Smooth muscle cell of the umbilical artery (primary cell): Measurements from ENCODE around the gene RSKR. TPM values are rescaled to one million over a fixed set of nuclear protein-coding genes. Genes with fewer than 3 reads are reported as not detected.

Experiments
- total RNA-seq: library from RNA; depleted of rRNA; stranded (reverse); fragments of >200 nt; gene quantifications from 2 replicates; pipeline ENCODE4 v1.2.3, GENCODE V29; 2014

The RSKR gene, protein sequence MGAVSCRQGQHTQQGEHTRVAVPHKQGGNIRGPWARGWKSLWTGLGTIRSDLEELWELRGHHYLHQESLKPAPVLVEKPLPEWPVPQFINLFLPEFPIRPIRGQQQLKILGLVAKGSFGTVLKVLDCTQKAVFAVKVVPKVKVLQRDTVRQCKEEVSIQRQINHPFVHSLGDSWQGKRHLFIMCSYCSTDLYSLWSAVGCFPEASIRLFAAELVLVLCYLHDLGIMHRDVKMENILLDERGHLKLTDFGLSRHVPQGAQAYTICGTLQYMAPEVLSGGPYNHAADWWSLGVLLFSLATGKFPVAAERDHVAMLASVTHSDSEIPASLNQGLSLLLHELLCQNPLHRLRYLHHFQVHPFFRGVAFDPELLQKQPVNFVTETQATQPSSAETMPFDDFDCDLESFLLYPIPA
- total RNA-seq, result 7.7 and 13.2 TPM in 2 replicates

GRCh38 chr17:28613931-28614381 is at the start of gene RSKR:
Gene RSKR (minus strand): TSS chr17:28614185. CDS start chr17:28614161, 24 bp downstream.

GRCh38 chr17:28661635-28662526 is 47.9 kb upstream of the RSKR start, which contains the start of the genes SDF2 and SUPT6H:
Gene SDF2 (minus strand): TSS chr17:28661906. CDS start chr17:28661876, 30 bp downstream.
Gene SUPT6H (plus strand): TSS chr17:28662205. CDS start chr17:28673402, 11,197 bp downstream.

DNA sequence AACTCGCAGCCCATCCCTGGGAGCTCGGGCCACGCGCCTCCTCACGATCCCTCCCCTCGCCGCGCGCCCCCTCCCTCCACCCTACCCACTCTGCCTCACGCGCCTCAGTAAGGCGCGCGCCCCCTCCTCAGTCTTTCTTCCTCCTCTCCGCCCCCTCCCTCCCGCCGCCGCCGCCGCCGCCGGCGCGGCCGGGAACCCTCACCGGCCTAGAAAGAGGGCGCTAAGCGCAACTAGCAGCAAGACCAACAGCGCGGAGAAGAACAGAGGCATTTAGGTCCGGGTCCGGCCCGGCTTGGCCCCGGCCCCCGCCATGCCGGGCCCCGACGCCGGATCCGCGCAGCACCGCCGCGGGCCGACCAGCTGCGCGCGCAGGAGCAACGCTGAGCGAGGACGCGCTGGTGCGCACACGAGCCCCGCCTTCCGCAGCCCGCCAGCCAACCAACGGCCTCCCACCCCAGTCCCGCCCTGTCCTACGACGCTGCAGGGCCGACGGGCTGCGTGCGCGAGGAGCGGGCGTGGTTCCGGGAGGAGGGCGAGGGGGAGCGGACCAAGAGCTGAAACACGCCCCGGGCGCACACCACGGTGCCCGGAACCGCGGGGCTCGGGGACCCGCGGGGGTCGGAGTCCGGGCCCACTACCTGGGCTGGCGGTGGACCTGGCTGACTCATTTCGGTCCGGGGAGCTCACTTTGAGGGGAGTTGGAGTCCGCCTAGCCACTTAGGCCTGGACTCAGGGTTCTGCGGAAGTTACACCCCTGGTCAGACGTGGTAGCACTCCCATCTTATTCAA is 31.0 kb upstream of the RSKR start, which contains the start of gene BLTP2:
TSS of gene BLTP2 (minus strand) at position 372 of the 789 bp plus-strand sequence. CDS start at position 270, 102 bp downstream.

GRCh38 chr17:28598799-28599310 is 15.1 kb downstream of the RSKR start, which contains the start of gene SPAG5:
Gene SPAG5 (minus strand): TSS chr17:28599025. CDS start chr17:28598946, 79 bp downstream.

GRCh38 chr17:28576758-28577465 is 37.1 kb downstream of the RSKR start, which contains the start of gene ALDOC:
Gene ALDOC (minus strand): TSS chr17:28576895. CDS start chr17:28575532, 1,363 bp downstream.

GRCh38 chr17:28571361-28572122 is 42.4 kb downstream of the RSKR start, which contains the start of gene PIGS:
Gene PIGS (minus strand): TSS chr17:28571524. CDS start chr17:28571496, 28 bp downstream.

Other genes with a start within 250 kb of the RSKR start
- gene SEBOX, start 249.0 kb downstream of the RSKR start, total RNA-seq, result not detected in 2 replicates
- 3.4 and 51.4 TPM in 2 replicates for gene VTN, start 243.9 kb downstream of the RSKR start, total RNA-seq
- gene SARM1, start 242.5 kb downstream of the RSKR start, total RNA-seq, result 16.6 and 21.8 TPM in 2 replicates
- 10.1 and 12.1 TPM in 2 replicates for gene SLC46A1, start 208.0 kb downstream of the RSKR start, total RNA-seq
- not detected in 2 replicates for gene SLC13A2, start 140.5 kb downstream of the RSKR start, total RNA-seq
- not detected in 2 replicates for gene FOXN1, start 107.8 kb downstream of the RSKR start, total RNA-seq
- 26.7 and 31.0 TPM in 2 replicates for gene UNC119, start 61.6 kb downstream of the RSKR start, total RNA-seq
- gene PIGS, start 42.7 kb downstream of the RSKR start, total RNA-seq, result 107 and 165 TPM in 2 replicates
- 139 and 187 TPM in 2 replicates for gene ALDOC, start 37.3 kb downstream of the RSKR start, total RNA-seq
- 5.6 and 25.5 TPM in 2 replicates for gene SPAG5, start 15.2 kb downstream of the RSKR start, total RNA-seq
- 156 and 198 TPM in 2 replicates for gene BLTP2, start 31.0 kb upstream of the RSKR start, total RNA-seq
- 42.4 and 79.6 TPM in 2 replicates for gene SDF2, start 47.7 kb upstream of the RSKR start, total RNA-seq
- gene SUPT6H, start 48.0 kb upstream of the RSKR start, total RNA-seq, result 50.8 and 79.7 TPM in 2 replicates
- 1.2 and 1.4 TPM in 2 replicates for gene PROCA1, start 97.7 kb upstream of the RSKR start, total RNA-seq
- 133 and 148 TPM in 2 replicates for gene RAB34, start 103.7 kb upstream of the RSKR start, total RNA-seq
- 588 and 599 TPM in 2 replicates for gene RPL23A, start 105.8 kb upstream of the RSKR start, total RNA-seq
- gene TLCD1, start 112.0 kb upstream of the RSKR start, total RNA-seq, result 5.3 and 5.9 TPM in 2 replicates
- 1.5 and 2.7 TPM in 2 replicates for gene NEK8, start 114.6 kb upstream of the RSKR start, total RNA-seq
- gene TRAF4, start 129.8 kb upstream of the RSKR start, total RNA-seq, result 33.3 and 33.5 TPM in 2 replicates
- gene FAM222B, start 228.6 kb upstream of the RSKR start, total RNA-seq, result 4.2 and 10.1 TPM in 2 replicates
- 24.9 and 28.5 TPM in 2 replicates for gene ERAL1, start 240.8 kb upstream of the RSKR start, total RNA-seq